A549 treated with Mapracorat at 1 μM for 4 hours (cell line): Measurements from ENCODE around the gene ACER1. TPM values are rescaled to one million over a fixed set of nuclear protein-coding genes. Genes with fewer than 3 reads are reported as not detected.

Experiments used
- total RNA-seq: library from RNA; stranded (reverse); fragments of 200-300 nt; extraction: Qiagen RNA extraction; gene quantifications from 5 replicates; pipeline ENCODE4 v1.2.3, GENCODE V29; 2022

ACER1 gene
- total RNA-seq: not detected in 5 replicates

GRCh38 chr19:6333439-6333838 is at the start of gene ACER1:
ACER1 (minus strand) TSS chr19:6333612; CDS start chr19:6333551, 61 bp downstream.

GRCh38 chr19:6375411-6376010 is 42.1 kb upstream of the ACER1 start, which contains the start of gene PSPN:
PSPN (minus strand) TSS chr19:6375933; CDS start chr19:6375849, 84 bp downstream.

GRCh38 chr19:6372594-6373095 is 39.2 kb upstream of the ACER1 start, which contains the start of gene ALKBH7:
ALKBH7 (plus strand) TSS chr19:6372794; CDS start chr19:6372821, 27 bp downstream.

GRCh38 chr19:6279931-6280591 is 53.4 kb downstream of the ACER1 start, which contains the start of gene MLLT1:
MLLT1 (minus strand) TSS chr19:6279975; CDS start chr19:6279784, 191 bp downstream.

Other genes with a start within 250 kb of the ACER1 start
- gene RFX2, start 223.1 kb downstream of the ACER1 start, total RNA-seq: 4.8 to 7.0 TPM (median 5.9 TPM) in 5 replicates
- gene ACSBG2, start 197.9 kb downstream of the ACER1 start, total RNA-seq: not detected in 5 replicates
- gene MLLT1, start 53.6 kb downstream of the ACER1 start, total RNA-seq: 14.8 to 22.9 TPM (median 22.0 TPM) in 5 replicates
- gene CLPP, start 27.9 kb upstream of the ACER1 start, total RNA-seq: 45.3 to 80.1 TPM (median 73.9 TPM) in 5 replicates
- 19.0 to 38.7 TPM (median 36.4 TPM) in 5 replicates for gene ALKBH7, start 39.2 kb upstream of the ACER1 start, total RNA-seq
- 0.49 to 1.4 TPM (median 0.70 TPM) in 5 replicates for gene PSPN, start 42.3 kb upstream of the ACER1 start, total RNA-seq
- gene GTF2F1, start 59.6 kb upstream of the ACER1 start, total RNA-seq: 55.0 to 61.2 TPM (median 58.0 TPM) in 5 replicates
- gene KHSRP, start 91.2 kb upstream of the ACER1 start, total RNA-seq: 182 to 207 TPM (median 198 TPM) in 5 replicates
- 0.11 to 0.20 TPM (median 0.17 TPM) in 4 of 5 replicates, not detected in the other for gene SLC25A41, start 100.2 kb upstream of the ACER1 start, total RNA-seq
- gene SLC25A23, start 126.2 kb upstream of the ACER1 start, total RNA-seq: 15.3 to 19.4 TPM (median 18.5 TPM) in 5 replicates
- gene CRB3, start 130.7 kb upstream of the ACER1 start, total RNA-seq: 3.1 to 5.0 TPM (median 4.8 TPM) in 5 replicates
- gene DENND1C, start 148.2 kb upstream of the ACER1 start, total RNA-seq: 0.22 to 0.33 TPM (median 0.24 TPM) in 5 replicates
- 6.0 to 7.6 TPM (median 6.5 TPM) in 5 replicates for gene TUBB4A, start 168.7 kb upstream of the ACER1 start, total RNA-seq
- gene TNFSF9, start 197.4 kb upstream of the ACER1 start, total RNA-seq: 2.9 to 6.0 TPM (median 4.5 TPM) in 5 replicates